Measurements from ENCODE around the gene KATNB1.

Gene KATNB1

GRCh38 chr16:57740423-57741071, 5.0 kb downstream of the KATNB1 start:
- ChIA-PET CTCF (interaction anchor here (1.1 to 1.7 kb wide), 3 partner anchors 28 to 70 kb away, joined by 3 read pairs; no protein-coding TSS in a partner anchor), POLR2A (no interaction called here)
- Histone ChIP-seq H3K36me3 (ENCODE audit: control insufficient read depth in 4 of 4, insufficient read depth in 4 of 4, low read length in 3 of 4) (peaks cover 8 to 69% (median 41%) of the 10 kb centered on the region in 4 experiments), H3K27me3 (replicated peaks in 2 of 5; ENCODE audit: control insufficient read depth in 4 of 5, insufficient read depth in 5 of 5, low read length in 4 of 5) (no peaks in the 10 kb centered on the region), H3K9me3 (ENCODE audit: control extremely low read depth in 1 of 5, control insufficient read depth in 4 of 5, insufficient read depth in 2 of 5, low read depth in 1 of 5, low read length in 4 of 5) (no peaks in the 10 kb centered on the region), H3K27ac (ENCODE audit: insufficient read depth in 1 of 2, low read depth in 1 of 2, low read length in 2 of 2, poor library complexity in 1 of 2, severe bottlenecking in 2 of 2) (peak overlapping the region in 1 of 2 experiments; percentile 36), H3K4me3 (ENCODE audit: control insufficient read depth in 1 of 7, extremely low read depth in 1 of 7, insufficient read depth in 4 of 7, low read depth in 2 of 7, low read length in 6 of 7) (no peak overlapping the region), H3K4me1 (ENCODE audit: control extremely low read depth in 1 of 4, control insufficient read depth in 4 of 4, insufficient read depth in 4 of 4, low read length in 3 of 4) (peaks cover 0 to 23% (median 20%) of the 10 kb centered on the region in 4 experiments)
- 96% methylated on average over 22 of the region's 24 CpGs for WGBS (ENCODE audit: insufficient coverage)
- DNase-seq, result no peak

DNA sequence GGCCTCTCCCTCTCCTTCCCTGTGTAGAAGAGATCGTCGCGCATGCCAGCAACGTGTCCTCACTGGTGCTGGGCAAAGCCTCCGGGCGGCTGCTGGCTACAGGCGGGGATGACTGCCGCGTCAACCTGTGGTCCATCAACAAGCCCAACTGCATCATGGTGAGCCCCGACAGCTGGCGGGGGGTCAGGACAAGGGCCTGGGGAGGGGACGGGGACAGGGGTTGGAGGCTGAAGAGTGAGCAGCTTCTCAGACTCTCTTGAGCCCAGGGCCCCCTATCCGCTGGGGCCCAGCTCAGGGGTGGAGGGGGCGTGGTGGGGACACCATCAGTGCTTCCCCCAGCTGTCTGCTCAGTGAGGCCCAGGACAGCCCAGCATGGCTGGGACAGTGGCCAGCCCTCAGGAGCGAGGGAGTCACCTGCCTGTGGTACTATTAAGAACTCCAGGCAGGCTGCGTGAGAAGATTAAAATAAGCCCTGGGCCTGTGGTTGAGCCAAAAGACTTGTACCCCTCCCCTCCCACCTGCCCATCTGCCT, 6.2 kb downstream of the KATNB1 start:
- no peak for DNase-seq
- no peak overlapping the region for H3K27ac ChIP-seq (ENCODE audit: insufficient read depth in 1 of 2, low read depth in 1 of 2, low read length in 2 of 2, poor library complexity in 1 of 2, severe bottlenecking in 2 of 2)
- H3K36me3 ChIP-seq (ENCODE audit: control insufficient read depth in 4 of 4, insufficient read depth in 4 of 4, low read length in 3 of 4), result peaks cover 8 to 77% (median 43%) of the 10 kb centered on the region in 4 experiments
- CTCF ChIA-PET, result interaction anchor here (0.6 to 1.7 kb wide), 5 partner anchors 29 to 287 kb away, joined by 3 to 4 read pairs (median 3); no protein-coding TSS in a partner anchor
- peaks cover 0 to 13% (median 10%) of the 10 kb centered on the region in 4 experiments for H3K4me1 ChIP-seq (ENCODE audit: control extremely low read depth in 1 of 4, control insufficient read depth in 4 of 4, insufficient read depth in 4 of 4, low read length in 3 of 4)
- H3K9me3 ChIP-seq (ENCODE audit: control extremely low read depth in 1 of 5, control insufficient read depth in 4 of 5, insufficient read depth in 2 of 5, low read depth in 1 of 5, low read length in 4 of 5), result no peaks in the 10 kb centered on the region
- no peaks in the 10 kb centered on the region for H3K27me3 ChIP-seq (replicated peaks in 2 of 5; ENCODE audit: control insufficient read depth in 4 of 5, insufficient read depth in 5 of 5, low read length in 4 of 5)
- POLR2A ChIA-PET, result interaction anchor here (0.6 kb wide), 1 partner anchor 648 kb away, joined by 4 read pairs; no protein-coding TSS in a partner anchor
- 94% methylated on average over 7 of the region's 16 CpGs for WGBS (ENCODE audit: insufficient coverage)
- no peak overlapping the region for H3K4me3 ChIP-seq (ENCODE audit: control insufficient read depth in 1 of 7, extremely low read depth in 1 of 7, insufficient read depth in 4 of 7, low read depth in 2 of 7, low read length in 6 of 7)

DNA sequence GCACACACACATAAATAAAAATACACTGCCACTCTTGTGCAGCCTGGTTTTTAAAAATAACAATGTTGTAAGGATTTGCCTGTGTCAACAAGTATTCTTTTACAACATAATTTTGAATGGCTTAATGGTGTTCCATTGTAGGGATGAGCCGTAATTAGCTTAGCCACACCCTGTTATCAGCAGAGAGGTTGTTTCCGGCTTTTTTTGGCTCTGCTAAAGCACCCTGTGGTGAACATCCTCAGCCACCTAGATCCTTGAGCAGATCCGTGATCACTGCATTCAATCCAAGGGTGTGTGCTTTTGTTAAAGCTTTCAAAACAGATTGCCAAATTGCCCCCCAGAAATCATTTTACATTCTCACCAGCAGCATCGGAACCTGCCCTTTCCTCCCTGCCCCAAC, 7.0 kb downstream of the KATNB1 start:
- POLR2A ChIA-PET, result no interaction called here
- Histone ChIP-seq H3K27ac (ENCODE audit: insufficient read depth in 1 of 2, low read depth in 1 of 2, low read length in 2 of 2, poor library complexity in 1 of 2, severe bottlenecking in 2 of 2) (no peak overlapping the region), H3K4me1 (ENCODE audit: control extremely low read depth in 1 of 4, control insufficient read depth in 4 of 4, insufficient read depth in 4 of 4, low read length in 3 of 4) (peaks cover 0 to 5% (median 3%) of the 10 kb centered on the region in 4 experiments), H3K27me3 (replicated peaks in 2 of 5; ENCODE audit: control insufficient read depth in 4 of 5, insufficient read depth in 5 of 5, low read length in 4 of 5) (no peaks in the 10 kb centered on the region), H3K36me3 (ENCODE audit: control insufficient read depth in 4 of 4, insufficient read depth in 4 of 4, low read length in 3 of 4) (peaks cover 8 to 76% (median 45%) of the 10 kb centered on the region in 4 experiments), H3K9me3 (ENCODE audit: control extremely low read depth in 1 of 5, control insufficient read depth in 4 of 5, insufficient read depth in 2 of 5, low read depth in 1 of 5, low read length in 4 of 5) (no peaks in the 10 kb centered on the region), H3K4me3 (ENCODE audit: control insufficient read depth in 1 of 7, extremely low read depth in 1 of 7, insufficient read depth in 4 of 7, low read depth in 2 of 7, low read length in 6 of 7) (no peak overlapping the region)
- no peak for DNase-seq
- CTCF ChIA-PET, result interaction anchor here (1.0 to 1.2 kb wide), 2 partner anchors 13 to 127 kb away, joined by 3 read pairs; no protein-coding TSS in a partner anchor
- WGBS (ENCODE audit: insufficient coverage), result 100% methylated on average over 1 of the region's 4 CpGs

GRCh38 chr16:57743458-57743857, 7.9 kb downstream of the KATNB1 start:
- Histone ChIP-seq H3K36me3 (ENCODE audit: control insufficient read depth in 4 of 4, insufficient read depth in 4 of 4, low read length in 3 of 4) (peaks cover 8 to 79% (median 47%) of the 10 kb centered on the region in 4 experiments), H3K4me1 (ENCODE audit: control extremely low read depth in 1 of 4, control insufficient read depth in 4 of 4, insufficient read depth in 4 of 4, low read length in 3 of 4) (peaks cover 0 to 1% (median 0%) of the 10 kb centered on the region in 4 experiments), H3K27me3 (replicated peaks in 2 of 5; ENCODE audit: control insufficient read depth in 4 of 5, insufficient read depth in 5 of 5, low read length in 4 of 5) (no peaks in the 10 kb centered on the region), H3K4me3 (ENCODE audit: control insufficient read depth in 1 of 7, extremely low read depth in 1 of 7, insufficient read depth in 4 of 7, low read depth in 2 of 7, low read length in 6 of 7) (no peak overlapping the region), H3K27ac (ENCODE audit: insufficient read depth in 1 of 2, low read depth in 1 of 2, low read length in 2 of 2, poor library complexity in 1 of 2, severe bottlenecking in 2 of 2) (no peak overlapping the region), H3K9me3 (ENCODE audit: control extremely low read depth in 1 of 5, control insufficient read depth in 4 of 5, insufficient read depth in 2 of 5, low read depth in 1 of 5, low read length in 4 of 5) (no peaks in the 10 kb centered on the region)
- no peak for DNase-seq
- CTCF ChIA-PET, result no interaction called here
- POLR2A ChIA-PET, result no interaction called here
- 96% methylated on average over 6 of the region's 10 CpGs for WGBS (ENCODE audit: insufficient coverage)

DNA sequence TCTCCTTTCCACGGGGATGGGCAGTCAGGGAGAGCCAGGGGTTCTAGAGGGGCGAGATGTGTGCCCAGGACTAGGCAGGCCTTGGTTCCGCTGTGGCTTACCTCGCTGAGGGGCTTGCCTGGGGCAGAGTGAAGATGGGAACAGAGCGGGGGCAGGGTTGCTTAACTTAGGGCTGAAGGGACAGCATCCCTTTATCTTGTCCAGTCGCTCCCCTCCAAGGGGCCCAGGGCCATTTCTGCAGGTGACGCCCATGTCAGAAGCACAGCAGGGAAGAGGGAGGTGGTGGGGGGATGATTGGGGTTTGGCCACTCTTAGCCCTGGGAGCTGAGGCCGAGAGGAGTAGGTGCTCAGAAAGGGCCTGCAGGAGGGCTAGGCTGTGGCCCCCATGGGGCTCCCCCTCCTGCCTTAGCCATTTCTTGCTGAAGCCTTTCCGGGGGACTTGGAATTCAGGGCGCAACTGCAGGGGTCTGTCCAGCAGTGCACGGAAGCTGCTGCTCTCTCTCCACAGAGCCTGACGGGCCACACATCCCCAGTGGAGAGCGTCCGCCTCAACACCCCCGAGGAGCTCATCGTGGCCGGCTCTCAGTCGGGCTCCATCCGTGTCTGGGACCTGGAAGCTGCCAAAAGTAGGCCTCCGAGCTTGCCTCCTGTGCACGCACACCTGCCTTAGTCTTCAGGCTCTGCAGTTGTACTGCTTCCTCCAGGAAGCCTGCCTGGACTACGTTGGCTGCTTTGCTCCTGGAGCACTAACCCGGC, 8.5 kb downstream of the KATNB1 start:
- DNase-seq, result no peak
- H3K27ac ChIP-seq (ENCODE audit: insufficient read depth in 1 of 2, low read depth in 1 of 2, low read length in 2 of 2, poor library complexity in 1 of 2, severe bottlenecking in 2 of 2), result no peak overlapping the region
- CTCF ChIA-PET, result interaction anchor here (1.0 to 1.4 kb wide), 2 partner anchors 11 to 14 kb away, joined by 3 read pairs; no protein-coding TSS in a partner anchor
- 96% methylated on average over 18 of the region's 23 CpGs for WGBS (ENCODE audit: insufficient coverage)
- POLR2A ChIA-PET, result no interaction called here
- no peaks in the 10 kb centered on the region for H3K4me1 ChIP-seq (ENCODE audit: control extremely low read depth in 1 of 4, control insufficient read depth in 4 of 4, insufficient read depth in 4 of 4, low read length in 3 of 4)
- H3K9me3 ChIP-seq (ENCODE audit: control extremely low read depth in 1 of 5, control insufficient read depth in 4 of 5, insufficient read depth in 2 of 5, low read depth in 1 of 5, low read length in 4 of 5), result no peaks in the 10 kb centered on the region
- H3K36me3 ChIP-seq (ENCODE audit: control insufficient read depth in 4 of 4, insufficient read depth in 4 of 4, low read length in 3 of 4), result peaks cover 8 to 82% (median 48%) of the 10 kb centered on the region in 4 experiments
- H3K27me3 ChIP-seq (replicated peaks in 2 of 5; ENCODE audit: control insufficient read depth in 4 of 5, insufficient read depth in 5 of 5, low read length in 4 of 5), result no peaks in the 10 kb centered on the region
- no peak overlapping the region for H3K4me3 ChIP-seq (ENCODE audit: control insufficient read depth in 1 of 7, extremely low read depth in 1 of 7, insufficient read depth in 4 of 7, low read depth in 2 of 7, low read length in 6 of 7)

DNA sequence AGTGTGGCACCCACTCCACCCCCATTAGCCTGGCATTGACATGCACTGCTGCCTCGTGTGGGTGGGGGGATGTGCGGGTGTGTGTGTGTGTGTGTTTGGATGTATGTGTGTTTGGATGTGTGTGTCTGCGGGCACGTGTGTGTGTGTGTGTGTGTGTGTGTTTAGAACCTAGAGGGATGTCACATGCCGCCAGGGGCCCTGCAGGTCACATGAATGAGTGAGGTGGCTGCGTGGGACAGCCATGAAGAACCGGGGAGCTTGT, 9.0 kb downstream of the KATNB1 start:
- POLR2A ChIA-PET, result no interaction called here
- no CpG with 5 or more reads among the region's 7 CpGs for WGBS (ENCODE audit: insufficient coverage)
- Histone ChIP-seq H3K9me3 (ENCODE audit: control extremely low read depth in 1 of 5, control insufficient read depth in 4 of 5, insufficient read depth in 2 of 5, low read depth in 1 of 5, low read length in 4 of 5) (no peaks in the 10 kb centered on the region), H3K4me3 (ENCODE audit: control insufficient read depth in 1 of 7, extremely low read depth in 1 of 7, insufficient read depth in 4 of 7, low read depth in 2 of 7, low read length in 6 of 7) (no peak overlapping the region), H3K4me1 (ENCODE audit: control extremely low read depth in 1 of 4, control insufficient read depth in 4 of 4, insufficient read depth in 4 of 4, low read length in 3 of 4) (no peaks in the 10 kb centered on the region), H3K27me3 (replicated peaks in 2 of 5; ENCODE audit: control insufficient read depth in 4 of 5, insufficient read depth in 5 of 5, low read length in 4 of 5) (no peaks in the 10 kb centered on the region), H3K27ac (ENCODE audit: insufficient read depth in 1 of 2, low read depth in 1 of 2, low read length in 2 of 2, poor library complexity in 1 of 2, severe bottlenecking in 2 of 2) (no peak overlapping the region), H3K36me3 (ENCODE audit: control insufficient read depth in 4 of 4, insufficient read depth in 4 of 4, low read length in 3 of 4) (peaks cover 8 to 81% (median 49%) of the 10 kb centered on the region in 4 experiments)
- CTCF ChIA-PET, result interaction anchor here (1.0 to 1.4 kb wide), 2 partner anchors 10 to 13 kb away, joined by 3 read pairs; no protein-coding TSS in a partner anchor
- no peak for DNase-seq
